A172 (cell line): Measurements from ENCODE around the gene PPEF1. TPM values are rescaled to one million over a fixed set of nuclear protein-coding genes. Genes with fewer than 3 reads are reported as not detected.
"Not testable (repeated sequence)": the region's sequence is repeated elsewhere in the genome, so short reads cannot be mapped to it uniquely, and the experiment has no call there.

Experiments used
- DNase-seq: peaks from one replicate; pipeline ENCODE4 v3.0.0-alpha.2; 2015; ENCODE audit warnings: low spot score
- total RNA-seq: library from RNA; depleted of rRNA; stranded (reverse); fragments of >200 nt; shearing (Covaris generic); gene quantifications from 2 replicates; pipeline ENCODE4 v1.2.3, GENCODE V29; 2014

PPEF1 gene
- total RNA-seq, 1 experiment from 2014 or later = not detected

GRCh38 chrX:18797141-18797540 is 89.7 kb downstream of the PPEF1 start:
- DNase-seq = no peak

- no peak for DNase-seq
Measured at GRCh38 chrX:18799911-18800310, 92.5 kb downstream of the PPEF1 start.

DNA sequence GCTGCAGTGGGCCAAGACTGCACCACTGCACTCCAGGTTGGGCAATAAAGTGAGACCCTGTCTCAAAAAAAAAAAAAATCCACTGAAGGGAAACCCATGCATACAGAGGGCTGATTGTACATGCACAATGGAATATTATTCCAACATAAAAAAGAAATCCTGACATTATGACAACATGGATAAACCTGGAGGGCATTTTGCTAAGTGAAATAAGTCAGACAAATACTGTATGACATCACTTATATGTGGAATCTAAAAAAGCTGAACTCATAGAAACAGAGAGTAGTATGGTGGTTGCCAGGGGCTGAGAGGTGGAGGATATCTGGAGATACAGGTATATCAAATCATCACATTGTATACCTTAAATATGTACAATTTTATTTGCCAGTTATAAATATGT is 102.2 kb downstream of the PPEF1 start:
- no peak for DNase-seq

DNA sequence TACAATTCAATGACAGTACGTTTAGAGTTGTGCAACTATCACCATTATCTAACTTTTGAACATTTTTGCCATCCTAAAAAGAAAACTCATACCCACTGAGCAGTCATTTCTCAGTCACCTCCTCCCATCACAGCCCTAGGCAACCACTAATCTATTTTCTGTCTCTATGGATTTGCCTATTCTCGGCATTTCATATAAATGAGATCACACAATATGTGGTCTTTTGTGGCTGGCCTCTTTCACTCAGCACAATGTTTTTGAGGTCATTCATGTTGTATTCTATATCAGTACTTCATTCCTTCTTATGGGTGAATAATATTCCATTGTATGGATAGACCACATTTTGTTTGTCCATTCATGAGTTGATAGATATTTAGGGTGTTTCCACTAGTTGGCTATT is 103.0 kb downstream of the PPEF1 start:
- no peak for DNase-seq

GRCh38 chrX:18825375-18825774 is 117.9 kb downstream of the PPEF1 start:
- DNase-seq = no peak

GRCh38 chrX:18828832-18829404 is 121.5 kb downstream of the PPEF1 start:
- DNase-seq = peak; percentile 16

DNA sequence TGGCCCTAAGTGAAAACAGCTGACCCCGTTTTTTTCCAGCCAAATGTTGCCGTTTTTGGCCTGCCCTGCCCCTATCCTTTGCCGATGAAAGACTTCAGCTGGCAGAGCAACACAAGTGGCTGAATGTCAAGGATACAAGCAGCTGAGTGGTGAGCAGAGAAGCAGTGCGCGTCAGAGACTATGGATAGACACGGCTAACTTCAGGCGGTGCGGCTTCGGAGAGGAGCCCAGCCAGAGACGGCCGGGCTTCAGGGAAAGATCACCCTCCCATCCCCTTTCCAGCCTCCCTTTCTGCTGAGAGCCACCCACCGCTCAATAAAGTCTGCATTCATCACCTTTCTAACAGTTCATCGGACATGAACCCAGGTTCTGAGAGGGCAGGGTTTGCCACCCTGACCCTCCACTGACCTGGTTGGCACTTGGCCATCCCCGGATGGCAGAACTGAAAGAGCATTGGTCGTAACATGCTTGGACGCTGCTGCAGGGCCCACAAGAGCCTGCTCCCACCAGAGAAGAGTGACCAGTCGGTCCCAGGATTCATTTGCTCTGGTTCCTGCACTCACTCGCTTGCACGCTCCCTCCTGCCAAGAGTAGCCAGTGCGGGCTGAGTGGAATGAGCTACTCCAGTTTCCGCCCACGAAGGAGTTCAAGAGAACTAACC is 125.8 kb downstream of the PPEF1 start:
- no peak for DNase-seq

DNA sequence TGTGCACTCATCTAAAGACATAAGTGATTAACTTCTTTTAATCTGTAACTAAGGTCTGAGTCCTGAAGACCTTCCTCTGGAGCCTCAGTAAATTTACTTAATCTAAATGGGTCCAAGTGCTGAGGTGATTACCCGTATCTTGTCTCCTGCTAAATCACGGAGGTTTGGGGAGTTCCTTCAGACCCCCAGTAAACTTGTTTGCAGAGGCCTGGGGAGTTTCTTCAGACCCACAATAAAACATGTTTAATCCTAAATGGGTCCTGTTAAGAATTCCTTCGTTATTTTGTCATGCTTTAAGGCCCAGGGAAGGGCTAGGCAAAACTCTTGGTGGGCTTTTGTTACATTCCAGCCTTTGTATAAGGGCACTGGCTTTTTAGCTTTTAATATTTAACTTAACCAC is 140.5 kb downstream of the PPEF1 start:
- not testable (repeated sequence) for DNase-seq

DNA sequence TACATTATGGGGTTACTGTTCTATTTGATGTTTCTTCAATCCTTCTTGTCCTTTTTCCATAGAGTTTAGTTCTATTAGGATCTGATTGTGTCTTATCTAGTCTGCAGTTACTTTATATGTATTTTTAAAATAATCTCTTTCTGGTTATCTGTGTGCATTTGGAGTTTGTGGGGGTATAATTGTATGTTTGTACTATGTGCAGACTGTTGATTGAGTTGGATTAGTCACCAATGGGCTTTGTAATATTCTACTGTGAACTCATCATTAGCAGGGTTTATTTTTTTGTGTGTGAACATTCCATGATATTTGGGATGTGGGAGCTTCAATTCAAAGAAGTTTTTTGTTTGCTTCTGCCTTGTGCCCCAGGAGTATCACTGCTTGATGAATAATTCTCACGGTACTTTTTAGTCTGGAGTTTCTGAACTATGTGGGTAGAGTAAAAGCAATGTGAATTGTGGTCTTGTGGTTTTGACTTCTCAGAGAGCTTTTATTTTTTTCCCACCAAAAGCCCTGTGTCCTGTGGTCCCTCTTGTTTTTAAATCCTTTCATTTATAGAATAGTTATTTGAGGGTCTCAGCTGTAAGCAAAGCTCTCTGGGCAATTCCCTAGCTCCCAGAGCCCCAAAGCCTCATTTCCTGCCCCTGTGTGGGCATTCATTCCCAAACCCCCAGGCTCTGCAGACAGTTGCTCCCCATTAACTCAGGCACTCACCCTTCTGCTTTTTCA is 148.6 kb downstream of the PPEF1 start:
- DNase-seq = peak; percentile 35

DNA sequence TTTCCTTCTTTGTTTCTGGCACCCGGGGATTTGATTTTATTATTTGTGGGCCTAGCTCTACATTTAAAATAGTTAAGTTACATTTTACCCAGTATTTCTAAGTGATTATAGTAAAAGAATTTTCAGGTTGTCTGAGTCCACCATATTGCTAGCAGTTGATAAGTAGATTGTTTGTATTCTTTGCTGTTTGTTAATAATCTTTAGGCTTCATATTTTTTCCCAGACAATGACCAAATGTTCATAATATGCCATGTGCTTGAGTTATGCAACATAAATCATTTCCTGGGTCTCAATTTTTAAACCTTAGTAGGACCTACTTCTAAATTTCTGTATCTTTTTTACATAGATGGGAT is 149.2 kb downstream of the PPEF1 start:
- DNase-seq = no peak

DNA sequence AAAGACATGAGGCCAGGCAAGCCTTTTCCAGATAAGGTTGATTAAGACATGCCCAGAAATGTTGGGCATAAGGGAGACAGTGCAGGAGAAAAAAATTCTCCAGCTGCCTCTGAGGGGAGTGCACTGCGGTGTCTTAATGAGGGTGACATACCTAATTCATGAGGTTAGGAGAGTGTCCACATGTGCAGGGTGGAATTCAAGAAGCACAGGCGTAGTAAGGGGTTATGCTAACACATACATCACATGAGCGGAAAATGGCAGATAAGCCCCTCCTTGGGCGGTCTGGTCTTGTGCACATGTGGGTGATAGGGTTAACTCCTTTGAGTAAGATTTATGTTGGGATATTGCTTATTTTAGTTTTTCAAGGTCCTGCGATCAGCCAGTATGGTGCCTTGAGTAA is 154.1 kb downstream of the PPEF1 start:
- no peak for DNase-seq

DNA sequence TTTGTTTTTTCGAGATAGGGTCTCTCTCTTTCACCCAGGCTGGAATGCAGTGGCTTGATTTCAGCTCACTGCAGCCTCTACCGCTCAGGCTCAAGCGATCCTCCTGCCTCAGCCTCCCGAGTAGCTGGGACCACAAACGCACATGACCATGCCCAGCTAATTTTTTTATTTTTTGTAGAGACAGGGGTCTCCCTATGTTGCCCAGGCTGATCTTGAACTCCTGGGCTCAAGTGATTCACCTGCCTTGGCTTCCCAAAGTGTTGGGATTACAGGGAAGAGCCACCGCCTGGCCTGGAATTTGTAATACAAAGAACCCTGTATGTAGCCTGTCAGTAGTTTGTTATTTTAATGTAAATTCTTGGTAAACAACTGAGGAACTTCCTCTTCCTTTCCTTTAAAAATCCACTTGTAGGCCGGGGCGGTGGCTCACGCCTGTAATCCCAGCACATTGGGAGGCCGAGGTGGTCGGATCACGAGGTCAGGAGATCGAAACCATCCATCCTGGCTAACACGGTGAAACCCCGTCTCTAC is 157.0 kb downstream of the PPEF1 start:
- no peak for DNase-seq

DNA sequence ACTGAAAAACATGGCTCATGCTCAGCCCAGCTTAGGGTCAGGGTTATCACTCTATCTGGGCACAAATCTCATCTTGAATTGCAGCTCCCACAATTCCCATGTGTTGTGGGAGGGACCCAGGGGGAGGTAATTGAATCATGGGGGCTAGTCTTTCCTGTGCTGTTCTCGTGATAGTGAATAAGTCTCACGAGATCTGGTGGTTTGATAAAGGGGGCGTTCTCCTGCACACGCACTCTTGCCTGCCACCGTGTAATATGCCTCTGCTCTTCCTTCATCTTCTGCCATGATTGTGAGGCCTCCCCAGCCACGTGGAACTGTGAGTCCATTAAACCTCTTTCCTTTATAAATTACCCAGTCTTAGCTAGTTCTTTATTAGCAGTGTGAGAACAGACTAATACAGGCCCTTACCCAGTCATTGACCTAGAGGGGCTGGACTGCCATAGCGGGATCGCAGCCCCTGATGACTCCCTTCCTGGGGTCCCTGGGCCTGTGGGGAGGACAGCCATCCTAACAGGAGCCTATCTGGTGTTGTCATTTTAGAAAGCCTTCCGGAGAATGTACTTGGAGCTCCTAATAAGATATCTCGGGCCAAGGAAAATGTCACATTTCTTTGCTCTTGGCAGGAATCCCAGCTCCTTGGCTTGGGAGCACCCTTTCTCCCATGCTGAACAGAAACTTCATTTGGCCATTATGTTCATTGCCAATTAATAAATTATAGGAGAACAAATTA is 163.9 kb downstream of the PPEF1 start:
- DNase-seq = no peak

- no peak for DNase-seq
Measured at GRCh38 chrX:18871970-18872369, 164.5 kb downstream of the PPEF1 start.

DNA sequence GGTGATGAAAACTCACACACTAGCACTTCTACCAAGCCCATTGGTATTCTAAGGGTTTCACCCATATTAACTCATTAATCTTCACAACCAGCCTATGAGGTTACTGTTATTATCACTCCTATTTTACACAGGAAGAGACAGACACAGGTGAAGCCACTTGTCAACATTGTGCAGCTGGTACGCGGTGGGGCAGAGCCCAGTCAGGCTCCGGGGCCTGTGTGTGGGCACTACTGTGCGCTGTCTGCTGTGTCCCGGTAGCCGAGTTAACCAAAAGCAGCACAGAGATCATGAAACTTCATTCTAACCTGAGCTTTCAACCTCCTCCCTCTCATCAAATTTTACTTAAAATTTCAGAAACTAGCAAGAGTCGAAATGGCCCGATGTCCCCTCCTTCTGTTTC is 165.2 kb downstream of the PPEF1 start:
- no peak for DNase-seq

DNA sequence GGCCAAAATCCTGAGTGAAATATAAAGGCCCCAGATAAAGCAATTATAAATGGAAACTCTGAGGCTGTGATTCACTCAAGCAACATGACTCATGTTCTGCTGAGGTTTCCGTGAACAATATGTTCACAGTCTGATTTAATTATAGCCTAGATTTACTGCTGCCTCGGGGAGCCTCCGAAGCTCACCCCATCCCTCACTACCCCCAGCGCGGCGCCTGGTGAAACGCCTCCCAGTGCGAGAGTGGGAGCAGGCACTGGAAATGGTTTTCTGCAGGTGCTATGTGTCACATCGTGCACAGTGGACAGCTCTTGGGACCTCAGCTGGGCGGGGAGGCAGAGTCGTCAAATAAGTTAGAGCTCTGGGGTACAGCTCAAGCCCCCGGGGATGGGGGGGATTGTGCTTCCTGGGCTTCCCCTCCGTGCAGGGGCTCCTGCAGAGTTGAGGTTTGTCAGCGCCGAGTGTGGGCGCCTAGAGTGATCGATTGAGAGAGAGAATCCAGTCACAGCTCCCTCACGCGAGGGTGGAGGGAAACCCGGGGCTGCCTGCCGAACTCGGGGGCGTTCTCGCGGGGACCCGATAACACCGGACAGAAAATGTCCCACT is 165.8 kb downstream of the PPEF1 start:
- peak; percentile 90 for DNase-seq

DNA sequence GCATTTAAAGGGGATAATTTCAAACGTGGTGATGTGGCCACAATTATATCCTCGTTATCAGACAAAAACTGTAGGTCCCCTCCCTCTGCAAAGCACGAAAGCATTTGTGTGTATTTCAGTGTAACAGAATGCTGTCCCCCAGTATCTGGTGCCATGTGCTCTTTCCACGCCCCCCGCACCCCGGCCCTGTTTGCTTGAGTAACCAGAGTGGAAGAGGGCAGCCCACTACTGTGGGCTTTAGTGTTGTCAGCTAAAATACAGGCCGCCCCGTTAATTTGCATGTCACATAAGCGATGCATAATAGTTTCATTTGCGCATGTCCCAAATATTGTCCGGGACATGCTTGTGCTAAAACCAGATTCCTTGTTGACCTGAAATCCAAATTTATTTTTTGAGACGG is 166.4 kb downstream of the PPEF1 start:
- no peak for DNase-seq

DNA sequence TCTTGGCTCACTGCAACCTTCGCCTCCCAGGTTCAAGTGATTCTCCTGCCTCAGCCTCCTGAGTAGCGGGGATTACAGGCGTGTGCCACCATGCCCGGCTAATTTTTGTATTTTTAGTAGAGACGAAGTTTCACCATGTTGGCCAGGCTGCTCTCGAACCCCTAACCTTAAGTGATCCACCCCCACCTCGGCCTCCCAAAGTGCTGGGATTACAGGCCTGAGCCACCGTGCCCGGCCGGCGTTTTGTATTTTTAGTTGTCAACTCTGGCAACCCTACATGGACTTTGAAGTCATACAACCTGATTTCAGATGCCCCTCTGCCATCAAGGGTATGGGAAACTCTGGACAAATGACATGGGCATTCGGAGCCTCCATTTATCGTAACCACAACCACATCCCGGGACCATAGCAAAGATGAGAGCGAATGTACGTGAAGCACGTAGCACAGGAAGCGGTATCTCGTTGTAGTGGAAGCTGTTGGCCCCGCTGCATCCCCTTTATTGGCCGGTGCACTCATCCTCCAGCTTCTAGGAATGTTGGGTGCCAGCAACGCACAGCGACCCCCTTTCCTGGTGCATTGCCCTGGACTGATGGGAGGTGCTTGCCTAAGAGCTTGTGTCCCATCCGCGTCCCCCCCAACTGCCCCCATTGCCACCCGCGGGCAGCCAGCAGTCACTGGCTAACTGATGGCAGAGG is 167.3 kb downstream of the PPEF1 start:
- DNase-seq = no peak

DNA sequence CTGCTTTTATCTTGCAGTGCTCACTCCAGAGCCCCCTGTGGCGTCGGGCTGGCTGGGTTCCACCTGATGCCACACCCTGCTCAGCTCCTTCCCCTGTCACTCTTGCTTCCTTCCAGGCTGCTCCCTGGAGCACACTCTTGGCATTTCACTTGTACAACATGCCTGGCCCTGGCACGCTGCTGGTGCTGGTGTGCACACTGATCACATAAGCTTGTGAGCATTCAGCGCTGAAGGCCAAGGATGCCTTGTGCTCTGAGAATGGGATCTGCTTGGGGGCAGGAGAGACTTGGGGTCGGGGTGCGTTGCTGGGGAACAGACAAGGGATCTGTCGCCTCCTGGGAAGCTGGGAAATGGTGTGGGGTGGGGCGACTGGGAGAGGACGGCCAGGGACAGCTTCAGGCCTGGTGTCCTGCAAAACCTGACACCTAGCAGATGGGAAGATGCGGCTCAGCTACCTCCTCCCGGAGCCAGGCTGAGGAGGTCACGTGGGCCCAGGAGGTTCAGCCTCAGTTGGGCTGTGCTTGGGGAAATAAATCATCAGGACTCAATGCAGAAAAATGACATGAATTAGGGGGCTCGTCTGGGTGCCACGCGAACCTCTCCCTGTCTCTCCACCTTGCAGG is 167.9 kb downstream of the PPEF1 start:
- DNase-seq = peak; percentile 54

DNA sequence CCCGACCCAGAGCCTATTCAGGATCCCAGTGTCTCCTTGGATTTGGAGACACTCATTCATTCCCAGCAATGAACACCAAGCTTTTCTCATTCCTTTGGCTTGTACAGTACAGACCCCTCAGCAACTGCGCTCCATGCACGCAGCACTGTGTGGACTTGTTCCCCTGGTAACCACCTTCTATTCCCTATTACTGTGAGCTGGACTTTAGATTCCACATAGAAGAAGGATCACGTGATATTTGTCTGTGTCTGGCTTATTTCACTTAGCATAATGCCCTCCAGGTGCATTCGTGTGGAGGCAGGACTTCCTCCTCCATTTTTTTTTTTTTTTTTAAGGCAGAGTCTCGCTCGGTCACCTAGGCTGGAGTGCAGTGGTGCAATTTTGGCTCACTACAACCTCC is 170.0 kb downstream of the PPEF1 start:
- no peak for DNase-seq
